IMR-90 (cell line): ENCODE measurements around the gene SNX6. TPM values are rescaled to one million over a fixed set of nuclear protein-coding genes. Genes with fewer than 3 reads are reported as not detected.

ENCODE experiments used
- ATAC-seq: fragments of 200-7000 bp; cut with Tn5 transposase; 2 replicates; pipeline ENCODE4 v1.9.1; 2020; ENCODE audit warnings: low read depth, mild to moderate bottlenecking, moderate library complexity
- BruUV-seq: library from RNA; stranded (reverse); fragments of 400-500 nt; replicated peaks from 2 replicates; lab custom pipeline; 2021; lab: Mats Ljungman, UMichigan
- CTCF ChIA-PET: fragments of 300-600 bp; formaldehyde crosslinking; extraction: SDS; loops from one replicate; lab custom pipeline; 2021; ENCODE audit warnings: antibody characterized with exemption; lab: Yijun Ruan, JAX
- POLR2A ChIA-PET: fragments of 300-600 bp; sonication (Branson Sonifier 250); formaldehyde crosslinking; loops from one replicate; lab custom pipeline; 2022; ENCODE audit warnings: antibody characterized with exemption; ENCODE audit not compliant: unreplicated experiment; lab: Charles Lee
- DNase-seq: peaks from one replicate; pipeline ENCODE4 v3.0.0; 2013
- H2AFZ ChIP-seq: replicated peaks from 2 replicates; pipeline ENCODE3; 2013; ENCODE audit warnings: low read length, mild to moderate bottlenecking; ENCODE audit not compliant: poor library complexity
- H2AK5ac ChIP-seq: 2 replicates; pipeline ENCODE4 v1.6.1; 2013; ENCODE audit warnings: low read depth, low read length, inconsistent platforms
- H2AK9ac ChIP-seq: replicated peaks from 2 replicates; pipeline ENCODE3; 2013; ENCODE audit warnings: mild to moderate bottlenecking, low read depth, low read length, moderate library complexity; ENCODE audit not compliant: poor library complexity
- H2BK120ac ChIP-seq: 2 replicates; pipeline ENCODE4 v1.6.1; 2013; ENCODE audit warnings: low read depth, low read length, inconsistent platforms
- H2BK15ac ChIP-seq: 3 replicates; pipeline ENCODE4 v1.6.1; 2013; ENCODE audit warnings: low read depth, low read length, inconsistent platforms
- H2BK20ac ChIP-seq: 2 replicates; pipeline ENCODE4 v1.6.1; 2013; ENCODE audit warnings: low read depth, mild to moderate bottlenecking, inconsistent platforms, low read length, moderate library complexity
- H2BK5ac ChIP-seq: 2 replicates; pipeline ENCODE4 v1.6.1; 2013; ENCODE audit warnings: mild to moderate bottlenecking, low read depth, low read length, inconsistent platforms; ENCODE audit not compliant: poor library complexity, severe bottlenecking
- H3K14ac ChIP-seq: replicated peaks from 2 replicates; pipeline ENCODE4 v1.6.1; 2013; ENCODE audit warnings: low read depth, low read length, inconsistent platforms
- H3K18ac ChIP-seq: 2 replicates; pipeline ENCODE4 v1.6.1; 2013; ENCODE audit warnings: low read depth, low read length, control low read depth
- H3K23ac ChIP-seq: 2 replicates; pipeline ENCODE4 v1.6.1; 2013; ENCODE audit warnings: low read depth, low read length, inconsistent platforms
- H3K27ac ChIP-seq: 2 replicates; pipeline ENCODE4 v1.5.1; 2013; ENCODE audit warnings: mild to moderate bottlenecking, control low read depth, low read length; ENCODE audit not compliant: insufficient read depth
- H3K27me3 ChIP-seq: 2 replicates; pipeline ENCODE4 v1.6.1; 2013; ENCODE audit warnings: low read length; ENCODE audit not compliant: control insufficient read depth, insufficient read depth
- H3K36me3 ChIP-seq: 2 replicates; pipeline ENCODE4 v1.6.1; 2013; ENCODE audit warnings: low read length, mixed read lengths; ENCODE audit not compliant: control insufficient read depth, insufficient read depth
- H3K4ac ChIP-seq: 2 replicates; pipeline ENCODE4 v1.6.1; 2013; ENCODE audit warnings: low read depth, low read length, inconsistent platforms
- H3K4me1 ChIP-seq: 2 replicates; pipeline ENCODE4 v1.6.1; 2013; ENCODE audit warnings: low read length, mixed read lengths; ENCODE audit not compliant: control insufficient read depth, insufficient read depth
- H3K4me2 ChIP-seq: 2 replicates; pipeline ENCODE4 v1.6.1; 2013; ENCODE audit warnings: low read depth, mild to moderate bottlenecking, control low read depth, low read length, moderate library complexity
- H3K4me3 ChIP-seq: 2 replicates; pipeline ENCODE4 v1.5.1; 2013; ENCODE audit warnings: low read depth, mild to moderate bottlenecking, control low read depth, low read length, moderate library complexity; ENCODE audit not compliant: insufficient read depth
- H3K56ac ChIP-seq: 2 replicates; pipeline ENCODE4 v1.6.1; 2013; ENCODE audit warnings: low read length, inconsistent platforms; ENCODE audit not compliant: insufficient read depth; ENCODE audit errors: extremely low read depth
- H3K79me1 ChIP-seq, 2 experiments: 2 replicates each; pipeline ENCODE4 v1.6.1; 2013; ENCODE audit warnings: low read length in 2 of 2, inconsistent platforms in 1 of 2, low read depth in 1 of 2
- H3K9ac ChIP-seq: 2 replicates; pipeline ENCODE4 v1.6.1; 2013; ENCODE audit warnings: low read depth, low read length, control low read depth
- H3K9me1 ChIP-seq: 2 replicates; pipeline ENCODE4 v1.6.1; 2013; ENCODE audit warnings: low read length, inconsistent platforms; ENCODE audit not compliant: insufficient read depth
- H3K9me3 ChIP-seq: 2 replicates; pipeline ENCODE4 v1.6.1; 2013; ENCODE audit warnings: low read length; ENCODE audit not compliant: control insufficient read depth, insufficient read depth
- H4K20me1 ChIP-seq: 2 replicates; pipeline ENCODE4 v1.6.1; 2013; ENCODE audit warnings: low read length, inconsistent platforms; ENCODE audit not compliant: insufficient read depth
- H4K5ac ChIP-seq: 2 replicates; pipeline ENCODE4 v1.6.1; 2013; ENCODE audit warnings: mild to moderate bottlenecking, low read depth, low read length, control low read depth
- H4K8ac ChIP-seq, 2 experiments: 2 replicates each; pipeline ENCODE4 v1.6.1; 2013; ENCODE audit warnings: low read depth in 2 of 2, low read length in 2 of 2, control low read depth in 1 of 2, inconsistent platforms in 1 of 2
- H4K91ac ChIP-seq: 2 replicates; pipeline ENCODE4 v1.6.1; 2013; ENCODE audit warnings: low read depth, low read length, inconsistent platforms; ENCODE audit not compliant: insufficient read depth
- BHLHE40 ChIP-seq: fragments of 150-350 bp; IDR thresholded peaks from 2 replicates; pipeline ENCODE4 v1.6.1; 2016; ENCODE audit warnings: mild to moderate bottlenecking, low read depth, low read length
- CEBPB ChIP-seq: IDR thresholded peaks from 2 replicates; pipeline ENCODE4 v1.6.1; 2012; ENCODE audit warnings: low read depth, low read length, improper control_type of control experiment
- CHD1 ChIP-seq: IDR thresholded peaks from 2 replicates; pipeline ENCODE4 v1.6.1; 2012; ENCODE audit warnings: low read depth, low read length, improper control_type of control experiment
- FOS ChIP-seq: fragments of 150-350 bp; IDR thresholded peaks from 2 replicates; pipeline ENCODE4 v1.6.1; 2016; ENCODE audit warnings: low read depth, low read length
- MXI1 ChIP-seq: IDR thresholded peaks from 2 replicates; pipeline ENCODE4 v1.6.1; 2012; ENCODE audit warnings: low read depth, mild to moderate bottlenecking, low read length, moderate library complexity, borderline replicate concordance
- NFE2L2 ChIP-seq: fragments of 150-350 bp; IDR thresholded peaks from 2 replicates; pipeline ENCODE4 v1.6.1; 2016; ENCODE audit warnings: low read depth, mild to moderate bottlenecking, low read length
- POLR2A ChIP-seq: IDR thresholded peaks from 2 replicates; pipeline ENCODE4 v1.6.1; 2012; ENCODE audit warnings: mild to moderate bottlenecking, low read depth, low read length
- RCOR1 ChIP-seq: IDR thresholded peaks from 2 replicates; pipeline ENCODE4 v1.6.1; 2012; ENCODE audit warnings: mild to moderate bottlenecking, low read length, improper control_type of control experiment; ENCODE audit not compliant: insufficient replicate concordance
- RFX5 ChIP-seq: IDR thresholded peaks from 2 replicates; pipeline ENCODE4 v1.8.0; 2012; ENCODE audit warnings: low read depth, mild to moderate bottlenecking, low read length, moderate library complexity
- SMC3 ChIP-seq: fragments of 150-350 bp; IDR thresholded peaks from 2 replicates; pipeline ENCODE4 v1.6.1; 2016; ENCODE audit warnings: low read depth, mild to moderate bottlenecking, antibody characterized with exemption, low read length, moderate library complexity
- WGBS, 2 experiments: methylation state at CpG; one replicate each; pipeline versions ENCODE4 v1.1.5 to v1.1.7; 2013; ENCODE audit warnings: missing lambda C conversion rate in 2 of 2; ENCODE audit not compliant: insufficient read length in 1 of 2; ENCODE audit errors: extremely low coverage in 2 of 2; 5-methylcytosine and 5-hydroxymethylcytosine counted together
- dilution Hi-C: fragments of 300-500 bp; cut with HindIII; formaldehyde crosslinking; loops from one replicate; pipeline ENCODE4 v1.14.3; 2018; ENCODE audit warnings: low sequenced_read_pairs; ENCODE audit not compliant: unreplicated experiment
- in situ Hi-C: fragments of 300-500 bp; cut with MboI; formaldehyde crosslinking; loops from 3 replicates; pipeline ENCODE4 v1.14.3; 2019; ENCODE audit warnings: low sequenced_read_pairs, inconsistent platforms, mixed read lengths
- intact Hi-C: fragments of 100-400 bp; cut with micrococcal nuclease; formaldehyde crosslinking; loops from 2 replicates; pipeline ENCODE4 v1.10.0; 2022
- polyA plus RNA-seq, 3 experiments: library from polyadenylated mRNA; depleted of rRNA; stranded (reverse); fragments of >200 nt; gene quantifications; 2 replicates each; pipeline ENCODE4 v1.2.3, GENCODE V29; 2012; ENCODE audit warnings: low replicate concordance in 1 of 3
- total RNA-seq: library from RNA; depleted of rRNA; stranded (reverse); fragments of >200 nt; gene quantifications from 2 replicates; pipeline ENCODE4 v1.2.3, GENCODE V29; 2012
- TF ChIP-seq, protein P1 (sequence below): fragments of 150-350 bp; IDR thresholded peaks from 2 replicates; pipeline ENCODE4 v1.6.1; 2017; ENCODE audit warnings: mild to moderate bottlenecking, antibody characterized with exemption, low read length, low read depth

Gene SNX6
- total and polyA plus RNA-seq, 2 of the 4 experiments (the other 2 are of a cell fraction) = 116 to 127 TPM

DNA sequence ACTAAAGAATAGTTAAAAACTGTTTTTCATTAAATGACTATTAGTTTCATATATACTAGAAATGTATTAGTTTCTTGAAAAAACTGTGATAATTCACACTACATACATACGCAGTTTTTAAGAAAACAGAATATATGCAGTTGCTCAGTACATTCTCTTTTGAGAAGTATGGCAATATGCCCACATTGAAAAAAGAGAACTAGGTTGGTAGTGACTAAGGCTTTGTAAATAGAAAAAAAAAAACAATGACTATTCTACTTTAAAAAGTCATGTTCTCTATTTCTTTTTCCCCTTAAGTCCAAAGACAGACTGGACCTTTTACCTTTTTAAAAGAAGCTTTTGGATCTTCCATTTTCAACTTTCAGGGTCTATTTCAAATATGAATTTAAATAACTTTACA is 25.0 kb downstream of the SNX6 start:
- DNase-seq = peak; percentile 51

More for the DNA sequence above, 25.0 kb downstream of the SNX6 start:
- H3K79me1 ChIP-seq = peaks cover 6 to 17% of the 10 kb centered on the region in 2 experiments; a peak in 2 of 4 replicates
- in situ Hi-C loops (loop anchor here (10.0 kb wide), 1 partner anchor 400 kb away; no protein-coding TSS in a partner anchor), intact Hi-C loops (no loop called here), dilution Hi-C loops (no loop called here)
- H2AK9ac ChIP-seq = no peak overlapping the region
- H2BK15ac ChIP-seq = no peak overlapping the region
- H3K9ac ChIP-seq = no peak overlapping the region
- no peak overlapping the region for H2BK120ac ChIP-seq
- H3K56ac ChIP-seq = no peak overlapping the region
- no peaks in the 10 kb centered on the region for H3K9me3 ChIP-seq
- H3K9me1 ChIP-seq = 0 out of 2 replicates have a peak, but pooled peaks cover 3% of the 10 kb centered on the region
- no peak overlapping the region for H4K91ac ChIP-seq
- CTCF ChIA-PET = no interaction called here
- no peak overlapping the region for H2BK20ac ChIP-seq
- no peaks in the 10 kb centered on the region for H3K4me1 ChIP-seq
- no peak overlapping the region for H3K14ac ChIP-seq
- no peaks in the 10 kb centered on the region for H3K27me3 ChIP-seq
- H3K4me3 ChIP-seq = no peak overlapping the region
- H2BK5ac ChIP-seq = no peak overlapping the region
- no peak overlapping the region for H2AFZ ChIP-seq
- H3K23ac ChIP-seq = no peak overlapping the region
- no CpG with 5 or more reads among the region's 1 CpG for WGBS, 2 experiments
- H3K4me2 ChIP-seq = no peak overlapping the region
- no peak overlapping the region for H3K18ac ChIP-seq
- no TSS peak for BruUV-seq
- ATAC-seq = no peak
- H2AK5ac ChIP-seq = no peak overlapping the region
- no peak overlapping the region for H4K5ac ChIP-seq
- POLR2A ChIA-PET = no interaction called here
- no peak overlapping the region for H3K27ac ChIP-seq
- H4K8ac ChIP-seq = no peak overlapping the region
- no peaks in the 10 kb centered on the region for H4K20me1 ChIP-seq
- no peak overlapping the region for H3K4ac ChIP-seq
- no peak for TF ChIP-seq CEBPB
- TF ChIP-seq SMC3 = no peak
- TF ChIP-seq POLR2A = no peak
- no peak for TF ChIP-seq CHD1
- TF ChIP-seq NFE2L2 = no peak
- TF ChIP-seq RFX5 = no peak
- TF ChIP-seq, protein P1, sequence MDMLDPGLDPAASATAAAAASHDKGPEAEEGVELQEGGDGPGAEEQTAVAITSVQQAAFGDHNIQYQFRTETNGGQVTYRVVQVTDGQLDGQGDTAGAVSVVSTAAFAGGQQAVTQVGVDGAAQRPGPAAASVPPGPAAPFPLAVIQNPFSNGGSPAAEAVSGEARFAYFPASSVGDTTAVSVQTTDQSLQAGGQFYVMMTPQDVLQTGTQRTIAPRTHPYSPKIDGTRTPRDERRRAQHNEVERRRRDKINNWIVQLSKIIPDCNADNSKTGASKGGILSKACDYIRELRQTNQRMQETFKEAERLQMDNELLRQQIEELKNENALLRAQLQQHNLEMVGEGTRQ = no peak
- no peak for TF ChIP-seq BHLHE40
- no peak for TF ChIP-seq RCOR1
- TF ChIP-seq FOS = no peak
- TF ChIP-seq MXI1 = no peak
- peaks cover 55% of the 10 kb centered on the region for H3K36me3 ChIP-seq
